ENCODE measurements around the gene ANKRD11.
"Not testable (repeated sequence)": the region's sequence is repeated elsewhere in the genome, so short reads cannot be mapped to it uniquely, and the experiment has no call there.

ANKRD11 gene

GRCh38 chr16:89257757-89258465 is 232.4 kb downstream of the ANKRD11 start:
- no peak for DNase-seq

GRCh38 chr16:89257281-89257731 is 233.1 kb downstream of the ANKRD11 start:
- DNase-seq, result no peak

DNA sequence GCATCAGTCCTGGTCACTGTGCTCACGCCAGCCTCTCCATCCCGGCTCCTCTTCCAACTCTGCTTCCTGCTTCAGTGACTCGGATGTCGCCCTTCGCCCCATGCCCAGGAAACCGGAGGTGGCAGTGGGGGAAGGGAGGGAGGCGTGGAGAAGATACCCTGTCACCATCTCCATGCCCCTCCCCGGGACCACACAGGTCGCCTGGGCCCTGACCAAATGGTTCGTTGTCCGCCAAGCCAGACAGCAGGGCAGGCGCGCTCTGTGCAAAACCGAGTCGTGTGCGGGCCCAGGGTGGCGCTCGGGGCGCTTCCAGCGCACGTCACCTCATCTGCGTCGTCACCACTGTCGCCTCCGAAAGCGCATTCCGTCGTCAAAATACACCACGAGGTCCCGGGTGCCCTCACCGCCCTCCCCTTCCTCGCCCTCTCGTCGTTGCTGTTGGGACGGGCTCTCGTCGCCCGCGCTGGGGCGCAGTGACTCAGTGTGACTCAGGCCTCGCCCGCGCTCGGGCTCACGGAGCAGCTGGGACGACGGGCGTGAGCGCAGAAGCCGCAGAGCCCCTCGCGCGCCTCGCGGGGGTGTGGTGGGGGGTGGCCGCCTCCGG is 233.6 kb downstream of the ANKRD11 start:
- DNase-seq, result peak; percentile 66

DNA sequence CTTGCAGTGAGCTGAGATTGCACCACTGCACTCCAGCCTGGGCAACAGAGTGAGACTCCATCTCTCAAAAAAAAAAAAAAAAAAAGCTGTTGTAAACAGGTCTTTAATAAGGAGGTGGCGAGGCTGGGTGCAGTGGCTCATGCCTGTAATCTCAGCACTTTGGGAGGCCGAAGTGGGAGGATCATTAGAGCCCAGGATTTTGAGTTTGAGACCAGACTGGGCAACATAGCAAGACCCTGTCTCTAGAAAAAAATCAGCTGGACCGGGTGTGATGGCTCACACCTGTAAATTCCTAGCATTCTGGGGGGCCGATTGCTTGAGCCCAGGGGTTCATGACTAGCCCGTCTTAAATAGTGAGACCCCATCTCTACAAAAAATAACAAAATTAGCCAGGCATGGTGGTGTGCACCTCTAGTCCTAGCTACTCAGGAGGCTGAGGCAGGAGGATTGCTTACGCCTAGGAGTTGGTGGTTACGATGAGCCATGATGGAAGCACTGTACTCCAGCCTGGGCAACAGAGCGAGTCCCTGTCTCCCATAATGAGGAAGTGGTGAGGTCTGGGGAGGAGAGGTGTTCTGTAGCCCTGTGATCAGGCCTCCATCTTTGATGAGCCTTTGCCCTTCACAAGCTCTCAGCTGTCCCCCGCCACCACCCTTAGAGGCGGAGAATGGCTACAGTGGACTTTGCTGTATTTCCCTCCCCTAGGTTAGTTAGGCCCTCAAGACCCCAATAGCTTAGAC is 236.6 kb downstream of the ANKRD11 start:
- DNase-seq, result no peak

GRCh38 chr16:89248196-89248982 is 242.0 kb downstream of the ANKRD11 start:
- no peak for DNase-seq

DNA sequence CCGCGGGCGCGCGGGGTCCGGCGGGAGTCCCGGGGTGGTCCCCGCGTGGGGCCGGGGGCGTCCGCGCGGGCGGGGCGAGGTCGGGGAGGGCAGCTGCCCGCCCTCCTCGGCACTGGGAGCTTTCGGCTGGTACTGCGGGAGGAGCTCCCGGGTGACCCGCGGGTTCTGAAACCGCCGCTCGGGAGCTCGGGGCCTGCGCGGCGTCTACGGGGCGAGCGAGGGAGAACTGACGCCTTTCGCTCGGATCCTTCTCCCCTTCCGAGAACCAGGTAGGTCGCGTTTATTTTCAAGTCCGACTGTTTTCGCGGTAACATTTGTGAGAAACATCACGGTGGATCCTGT is 242.7 kb downstream of the ANKRD11 start:
- DNase-seq, result not testable (repeated sequence)

- peak; percentile 84 for DNase-seq
These were observed 243.2 kb downstream of the ANKRD11 start for GRCh38 chr16:89246903-89247733.

- no peak for DNase-seq
These were observed 243.9 kb downstream of the ANKRD11 start for GRCh38 chr16:89246383-89246902.

- no peak for DNase-seq
These were observed 245.6 kb downstream of the ANKRD11 start for GRCh38 chr16:89244754-89245153.

DNA sequence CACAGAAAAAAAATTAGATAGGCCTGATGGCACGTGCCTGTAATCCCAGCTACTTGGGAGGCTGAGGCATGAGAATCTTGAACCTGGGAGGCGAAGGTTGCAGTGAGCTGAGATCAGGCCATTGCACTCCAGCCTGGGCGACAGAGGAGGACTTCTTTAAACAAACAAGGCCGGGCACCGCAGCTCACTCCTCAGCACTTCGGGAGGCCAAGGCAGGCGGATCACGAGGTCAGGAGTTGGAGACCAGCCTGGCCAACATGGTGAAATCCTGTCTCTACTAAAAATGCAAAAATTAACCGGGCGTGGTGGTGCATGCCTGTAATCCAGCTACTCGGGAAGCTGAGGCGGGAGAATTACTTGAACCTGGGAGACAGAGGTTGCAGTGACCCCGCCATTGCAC is 246.1 kb downstream of the ANKRD11 start:
- DNase-seq, result not testable (repeated sequence)

GRCh38 chr16:89243664-89244063 is 246.7 kb downstream of the ANKRD11 start:
- DNase-seq, result no peak

DNA sequence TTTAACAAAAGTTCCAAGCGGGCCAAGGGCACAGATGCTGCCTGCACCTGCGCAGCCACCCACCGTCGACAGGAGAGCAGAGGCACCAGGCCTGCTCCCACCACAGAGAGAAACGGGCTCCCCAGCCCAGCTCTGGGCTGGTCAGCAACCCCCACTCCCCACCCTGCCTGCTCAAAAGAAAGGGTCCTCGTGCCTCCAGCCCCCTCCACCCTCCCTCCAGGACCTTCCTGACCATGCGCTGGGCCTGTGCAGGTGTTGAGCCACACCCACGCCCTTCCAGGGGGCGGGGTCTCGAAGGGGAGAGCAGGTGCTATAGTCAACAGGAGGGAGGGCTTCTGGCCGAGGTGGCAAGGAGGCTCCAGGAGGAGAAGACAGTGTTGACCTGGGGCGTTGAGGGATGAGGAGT is 247.6 kb downstream of the ANKRD11 start:
- no peak for DNase-seq

DNA sequence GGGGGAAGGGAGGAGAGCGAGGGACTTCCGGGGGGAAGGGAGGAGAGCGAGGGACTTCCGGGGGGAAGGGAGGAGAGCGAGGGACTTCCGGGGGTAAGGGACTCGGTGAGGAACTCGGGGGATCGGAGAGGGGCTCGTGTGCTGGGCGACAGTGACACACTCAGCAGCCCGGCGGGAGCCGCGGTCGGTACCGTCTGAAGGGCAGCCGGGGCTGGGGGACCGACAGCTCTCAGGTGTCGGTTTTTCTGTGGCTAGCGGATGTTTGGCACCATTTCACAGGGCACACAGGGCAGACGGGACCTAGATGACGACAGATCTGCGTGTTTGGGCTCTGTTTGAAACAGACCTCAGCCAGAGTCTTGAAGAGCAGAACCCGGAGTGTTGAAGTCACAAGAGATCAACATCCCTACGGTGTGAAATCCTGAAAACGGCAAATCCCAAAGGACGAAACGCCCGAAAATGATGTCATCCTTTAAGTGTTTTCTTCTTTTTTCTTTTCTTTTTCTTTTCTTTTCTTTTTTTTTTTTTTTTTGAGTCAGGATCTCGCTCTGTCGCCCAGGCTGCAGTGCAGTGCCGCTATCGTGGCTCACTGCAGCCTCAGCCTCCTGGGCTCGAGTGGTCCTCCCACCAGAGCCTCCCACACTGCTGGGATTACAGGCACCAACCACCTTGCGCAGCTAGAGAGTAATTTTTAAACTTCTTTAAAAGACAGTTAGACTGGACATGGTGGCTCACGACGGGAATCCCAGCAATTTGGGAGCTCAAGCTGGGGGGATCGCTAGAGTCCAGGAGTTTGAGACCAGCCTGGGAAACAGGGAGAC is 249.0 kb downstream of the ANKRD11 start:
- DNase-seq, result peak; percentile 75

DNA sequence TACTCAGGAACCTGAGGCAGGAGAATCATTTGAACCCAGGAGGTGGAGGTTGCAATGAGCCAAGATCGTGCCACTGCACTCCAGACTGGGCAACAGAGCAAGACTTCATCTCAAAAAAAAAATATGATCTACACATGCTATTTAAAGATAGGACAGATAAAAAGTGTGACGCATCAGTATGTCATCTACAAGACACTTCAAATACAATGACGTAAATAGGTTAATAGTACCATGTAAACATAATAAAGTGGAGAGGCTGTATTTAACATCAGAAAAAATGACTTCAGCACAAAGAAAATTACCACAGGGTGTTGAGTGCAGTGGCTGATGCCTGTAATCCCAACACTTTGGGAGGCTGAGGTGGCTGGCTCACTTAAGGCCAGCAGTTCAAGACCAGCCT is 252.6 kb downstream of the ANKRD11 start:
- no peak for DNase-seq

DNA sequence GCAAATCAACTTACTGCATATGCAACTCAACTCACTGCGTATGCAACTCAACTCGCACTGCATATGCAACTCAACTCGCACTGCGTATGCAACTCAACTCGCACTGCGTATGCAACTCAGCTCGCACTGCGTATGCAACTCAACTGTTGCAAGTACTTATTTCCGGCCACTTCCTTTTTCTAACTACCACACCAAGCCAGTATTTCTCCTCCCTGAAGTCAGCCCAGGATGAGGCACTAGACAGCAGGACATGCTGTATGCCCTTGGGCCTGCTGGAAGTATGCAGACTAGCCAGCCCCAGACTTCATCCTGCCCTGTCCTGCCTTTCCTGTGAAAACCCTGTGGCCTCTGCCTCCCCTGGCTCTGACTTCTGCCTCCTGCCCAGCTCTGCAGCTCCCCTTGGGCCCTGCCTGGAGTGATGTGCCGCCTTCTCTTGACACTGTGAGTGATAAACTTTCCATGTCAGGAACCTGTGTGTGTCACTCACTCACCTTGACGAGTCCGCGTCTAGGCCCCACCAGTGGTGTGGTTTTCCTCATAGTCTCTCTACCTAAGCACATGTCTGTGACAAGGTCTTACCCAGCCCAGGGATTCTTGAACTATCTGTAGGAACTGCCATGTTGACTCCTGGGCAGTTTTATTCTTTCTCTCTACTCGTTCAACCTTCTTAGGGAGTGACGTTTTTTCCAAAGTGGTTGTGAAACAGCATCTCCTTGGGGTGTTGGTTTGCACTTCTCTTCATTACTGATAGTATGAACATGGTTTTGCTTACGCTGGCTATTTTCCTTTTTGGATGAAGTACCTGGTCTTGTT is 256.5 kb downstream of the ANKRD11 start:
- no peak for DNase-seq

GRCh38 chr16:89232107-89232506 is 258.3 kb downstream of the ANKRD11 start:
- DNase-seq, result no peak

DNA sequence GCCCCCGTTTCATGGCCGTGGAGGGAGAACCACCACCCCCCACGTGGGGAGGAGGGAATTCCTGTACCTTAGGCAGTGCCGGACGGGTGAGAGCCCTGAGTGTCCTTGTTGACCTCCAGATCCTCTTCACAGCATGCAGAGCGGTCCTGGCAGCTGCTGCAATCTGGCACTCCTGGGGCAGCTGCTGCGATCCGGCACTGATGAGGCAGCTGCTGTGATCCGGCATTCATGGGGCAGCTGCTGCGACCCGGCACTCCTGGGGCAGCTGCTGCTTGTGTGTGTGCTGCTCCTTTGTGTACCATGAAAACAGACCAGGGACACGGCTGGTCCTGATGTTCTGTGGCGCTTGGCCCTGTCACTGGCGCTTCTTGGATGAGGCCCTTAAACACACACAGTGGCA is 260.1 kb downstream of the ANKRD11 start:
- no peak for DNase-seq

GRCh38 chr16:89224665-89225064 is 265.7 kb downstream of the ANKRD11 start:
- no peak for DNase-seq

DNA sequence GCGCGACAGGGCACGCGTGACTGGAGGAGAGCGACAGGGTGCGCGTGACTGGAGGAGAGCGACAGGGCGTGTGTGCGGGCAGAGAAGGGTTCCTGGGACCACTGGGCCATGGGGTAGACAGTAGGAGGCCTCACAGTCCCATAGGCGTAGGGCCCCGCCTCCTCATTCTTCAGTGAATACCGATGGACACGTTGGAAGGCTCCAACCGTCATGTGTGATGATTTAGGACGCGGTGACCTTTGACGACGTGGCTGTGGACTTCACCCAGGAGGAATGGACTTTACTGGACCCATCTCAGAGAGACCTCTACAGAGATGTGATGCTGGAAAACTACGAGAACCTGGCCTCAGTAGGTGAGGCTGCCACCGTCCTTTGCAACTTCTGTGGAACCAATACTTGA is 267.4 kb downstream of the ANKRD11 start:
- DNase-seq, result no peak

DNA sequence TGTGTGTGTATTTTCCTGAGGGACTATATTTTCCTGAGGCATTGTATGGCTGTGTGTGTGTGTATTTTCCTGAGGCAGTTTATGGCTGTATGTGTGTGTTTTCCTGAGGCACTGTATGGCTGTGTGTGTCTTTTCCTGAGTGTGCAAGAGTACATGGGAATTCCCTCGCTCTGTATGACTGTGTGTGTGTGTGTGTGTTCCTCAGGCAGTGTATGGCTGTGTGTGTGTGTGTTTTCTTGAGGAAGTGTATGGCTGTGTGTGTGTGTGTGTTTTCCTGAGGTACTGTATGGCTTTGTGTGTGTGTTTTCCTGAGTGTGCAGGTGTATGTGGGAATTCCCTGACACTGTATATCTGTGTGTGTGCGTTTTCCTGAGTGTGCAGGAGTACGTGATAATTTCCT is 268.8 kb downstream of the ANKRD11 start:
- DNase-seq, result no peak
